WTC11 (cell line): ENCODE results near the gene DIP2A. TPM values are rescaled to one million over a fixed set of nuclear protein-coding genes. Genes with fewer than 3 reads are reported as not detected.
A peak's percentile ranks its signal among the peaks of the same experiment; 100 is the strongest.

Experiments used
- ATAC-seq: fragments of 200-7000 bp; cut with Tn5 transposase; 2 replicates; pipeline ENCODE4 v1.10.0; 2021; ENCODE audit warnings: mild to moderate bottlenecking, moderate library complexity
- CTCF ChIA-PET: fragments of 300-600 bp; sonication (Branson Sonifier 250); formaldehyde crosslinking; loops from one replicate; lab custom pipeline; 2021; ENCODE audit warnings: antibody characterized with exemption; lab: Charles Lee
- POLR2A ChIA-PET: fragments of 350-600 bp; sonication (Branson Sonifier 250); formaldehyde crosslinking; loops from one replicate; lab custom pipeline; 2021; ENCODE audit warnings: antibody characterized with exemption; lab: Charles Lee
- DNase-seq: peaks from one replicate; pipeline ENCODE4 v3.0.0; 2021; ENCODE audit warnings: low spot score
- H3K27ac Mint-ChIP-seq: 2 replicates; pipeline ENCODE4 v1.8.0; 2021; ENCODE audit warnings: mixed read lengths
- H3K27me3 Mint-ChIP-seq: 2 replicates; pipeline ENCODE4 v1.8.0; 2021; ENCODE audit warnings: low read depth, mild to moderate bottlenecking, moderate library complexity, mixed read lengths
- H3K36me3 Mint-ChIP-seq: 2 replicates; pipeline ENCODE4 v1.8.0; 2021; ENCODE audit warnings: mixed read lengths
- H3K4me1 Mint-ChIP-seq: 2 replicates; pipeline ENCODE4 v1.8.0; 2022; ENCODE audit warnings: mixed read lengths
- H3K4me3 Mint-ChIP-seq: 2 replicates; pipeline ENCODE4 v1.8.0; 2021; ENCODE audit warnings: mild to moderate bottlenecking, moderate library complexity, mixed read lengths
- H3K9me3 Mint-ChIP-seq: 2 replicates; pipeline ENCODE4 v1.8.0; 2021; ENCODE audit warnings: mixed read lengths
- GRHL2 ChIP-seq: fragments of 250-450 bp; sonication (Bioruptor Pico); IDR thresholded peaks from 2 replicates; pipeline ENCODE4 v1.8.0; 2022; ENCODE audit warnings: mild to moderate bottlenecking, moderate library complexity; ENCODE audit not compliant: insufficient replicate concordance, severe bottlenecking
- MYBL2 ChIP-seq: sonication (generic); formaldehyde crosslinking; IDR thresholded peaks from 2 replicates; pipeline ENCODE4 v1.8.1; 2023; ENCODE audit warnings: mild to moderate bottlenecking, moderate library complexity, missing genetic modification reagents
- NFYB ChIP-seq: sonication (generic); formaldehyde crosslinking; conservative IDR thresholded peaks from 2 replicates; pipeline ENCODE4 v1.8.0; 2022; ENCODE audit warnings: low read depth, missing genetic modification reagents
- NR1H2 ChIP-seq: sonication (generic); formaldehyde crosslinking; IDR thresholded peaks from 2 replicates; pipeline ENCODE4 v1.9.0; 2021; ENCODE audit warnings: mild to moderate bottlenecking, moderate library complexity, missing genetic modification reagents
- TCF7 ChIP-seq: sonication (generic); formaldehyde crosslinking; IDR thresholded peaks from 2 replicates; pipeline ENCODE4 v1.8.0; 2022; ENCODE audit warnings: mild to moderate bottlenecking, low read depth, missing genetic modification reagents, moderate library complexity
- ZNF317 ChIP-seq: sonication (generic); formaldehyde crosslinking; IDR thresholded peaks from 2 replicates; pipeline ENCODE4 v1.8.1; 2023; ENCODE audit warnings: low read depth, mild to moderate bottlenecking, moderate library complexity, missing genetic modification reagents, borderline replicate concordance
- ZNF416 ChIP-seq: fragments of 250-450 bp; sonication (Bioruptor Pico); IDR thresholded peaks from 2 replicates; pipeline ENCODE4 v1.9.0; 2021; ENCODE audit warnings: mild to moderate bottlenecking, inconsistent platforms
- total RNA-seq: library from RNA; stranded (reverse); gene quantifications from 3 replicates; pipeline ENCODE4 v1.2.3, GENCODE V29; 2021
- TF ChIP-seq, protein P1 (sequence below): sonication (generic); formaldehyde crosslinking; IDR thresholded peaks from 2 replicates; pipeline ENCODE4 v1.8.0; 2023; ENCODE audit warnings: missing genetic modification reagents
- TF ChIP-seq, protein P2 (sequence below): sonication (generic); formaldehyde crosslinking; IDR thresholded peaks from 2 replicates; pipeline ENCODE4 v1.8.1; 2023; ENCODE audit warnings: mild to moderate bottlenecking, missing genetic modification reagents, moderate library complexity
- TF ChIP-seq, protein P3 (sequence below): fragments of 200-600 bp; IDR thresholded peaks from 2 replicates; pipeline ENCODE4 v1.8.0; 2022; ENCODE audit warnings: antibody characterized with exemption
- TF ChIP-seq, protein P4 (sequence below): fragments of 250-450 bp; sonication (Bioruptor Pico); IDR thresholded peaks from 2 replicates; pipeline ENCODE4 v1.9.0; 2021; ENCODE audit warnings: mild to moderate bottlenecking
- TF ChIP-seq, protein P5 (sequence below): sonication (generic); formaldehyde crosslinking; IDR thresholded peaks from 2 replicates; pipeline ENCODE4 v1.8.1; 2023; ENCODE audit warnings: mild to moderate bottlenecking, missing genetic modification reagents
- TF ChIP-seq, protein P6 (sequence below): fragments of 250-450 bp; sonication (Bioruptor Pico); IDR thresholded peaks from 2 replicates; pipeline ENCODE4 v2.1.2; 2022; ENCODE audit warnings: mild to moderate bottlenecking, moderate library complexity

The DIP2A gene
- total RNA-seq, 1 experiment from 2014 or later = 39.4 TPM

DNA sequence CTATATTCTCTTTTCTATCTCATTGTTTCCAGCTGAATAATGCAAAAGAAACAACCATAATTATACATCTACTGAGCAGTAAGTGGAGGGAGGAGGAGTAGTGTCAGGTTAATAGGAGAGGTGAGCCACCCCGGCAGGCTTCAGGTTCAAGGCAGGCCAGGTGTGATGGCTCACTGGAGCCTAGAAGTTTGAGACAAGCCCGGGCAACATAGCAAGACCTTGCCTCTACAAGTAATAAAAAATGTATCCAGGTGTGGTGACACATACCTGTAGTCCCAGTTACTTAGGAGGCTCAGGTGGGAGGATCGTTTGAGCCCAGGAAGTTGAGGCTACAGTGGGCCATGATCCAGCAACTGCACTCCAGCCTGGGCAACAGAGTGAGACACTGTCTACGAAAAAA is 1.9 kb upstream of the DIP2A start (continued):
- TF ChIP-seq, protein P1, sequence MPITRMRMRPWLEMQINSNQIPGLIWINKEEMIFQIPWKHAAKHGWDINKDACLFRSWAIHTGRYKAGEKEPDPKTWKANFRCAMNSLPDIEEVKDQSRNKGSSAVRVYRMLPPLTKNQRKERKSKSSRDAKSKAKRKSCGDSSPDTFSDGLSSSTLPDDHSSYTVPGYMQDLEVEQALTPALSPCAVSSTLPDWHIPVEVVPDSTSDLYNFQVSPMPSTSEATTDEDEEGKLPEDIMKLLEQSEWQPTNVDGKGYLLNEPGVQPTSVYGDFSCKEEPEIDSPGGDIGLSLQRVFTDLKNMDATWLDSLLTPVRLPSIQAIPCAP = no peak
- TF ChIP-seq GRHL2 (CRISPR knock-in tag) (no peak), MYBL2 (CRISPR knock-in tag) (no peak), NR1H2 (no peak)
- TF ChIP-seq, protein P2, sequence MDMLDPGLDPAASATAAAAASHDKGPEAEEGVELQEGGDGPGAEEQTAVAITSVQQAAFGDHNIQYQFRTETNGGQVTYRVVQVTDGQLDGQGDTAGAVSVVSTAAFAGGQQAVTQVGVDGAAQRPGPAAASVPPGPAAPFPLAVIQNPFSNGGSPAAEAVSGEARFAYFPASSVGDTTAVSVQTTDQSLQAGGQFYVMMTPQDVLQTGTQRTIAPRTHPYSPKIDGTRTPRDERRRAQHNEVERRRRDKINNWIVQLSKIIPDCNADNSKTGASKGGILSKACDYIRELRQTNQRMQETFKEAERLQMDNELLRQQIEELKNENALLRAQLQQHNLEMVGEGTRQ = no peak
- TF ChIP-seq, protein P3, sequence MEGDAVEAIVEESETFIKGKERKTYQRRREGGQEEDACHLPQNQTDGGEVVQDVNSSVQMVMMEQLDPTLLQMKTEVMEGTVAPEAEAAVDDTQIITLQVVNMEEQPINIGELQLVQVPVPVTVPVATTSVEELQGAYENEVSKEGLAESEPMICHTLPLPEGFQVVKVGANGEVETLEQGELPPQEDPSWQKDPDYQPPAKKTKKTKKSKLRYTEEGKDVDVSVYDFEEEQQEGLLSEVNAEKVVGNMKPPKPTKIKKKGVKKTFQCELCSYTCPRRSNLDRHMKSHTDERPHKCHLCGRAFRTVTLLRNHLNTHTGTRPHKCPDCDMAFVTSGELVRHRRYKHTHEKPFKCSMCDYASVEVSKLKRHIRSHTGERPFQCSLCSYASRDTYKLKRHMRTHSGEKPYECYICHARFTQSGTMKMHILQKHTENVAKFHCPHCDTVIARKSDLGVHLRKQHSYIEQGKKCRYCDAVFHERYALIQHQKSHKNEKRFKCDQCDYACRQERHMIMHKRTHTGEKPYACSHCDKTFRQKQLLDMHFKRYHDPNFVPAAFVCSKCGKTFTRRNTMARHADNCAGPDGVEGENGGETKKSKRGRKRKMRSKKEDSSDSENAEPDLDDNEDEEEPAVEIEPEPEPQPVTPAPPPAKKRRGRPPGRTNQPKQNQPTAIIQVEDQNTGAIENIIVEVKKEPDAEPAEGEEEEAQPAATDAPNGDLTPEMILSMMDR = no peak
- TF ChIP-seq, protein P4, sequence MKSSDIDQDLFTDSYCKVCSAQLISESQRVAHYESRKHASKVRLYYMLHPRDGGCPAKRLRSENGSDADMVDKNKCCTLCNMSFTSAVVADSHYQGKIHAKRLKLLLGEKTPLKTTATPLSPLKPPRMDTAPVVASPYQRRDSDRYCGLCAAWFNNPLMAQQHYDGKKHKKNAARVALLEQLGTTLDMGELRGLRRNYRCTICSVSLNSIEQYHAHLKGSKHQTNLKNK (CRISPR knock-in tag) = no peak

DNA sequence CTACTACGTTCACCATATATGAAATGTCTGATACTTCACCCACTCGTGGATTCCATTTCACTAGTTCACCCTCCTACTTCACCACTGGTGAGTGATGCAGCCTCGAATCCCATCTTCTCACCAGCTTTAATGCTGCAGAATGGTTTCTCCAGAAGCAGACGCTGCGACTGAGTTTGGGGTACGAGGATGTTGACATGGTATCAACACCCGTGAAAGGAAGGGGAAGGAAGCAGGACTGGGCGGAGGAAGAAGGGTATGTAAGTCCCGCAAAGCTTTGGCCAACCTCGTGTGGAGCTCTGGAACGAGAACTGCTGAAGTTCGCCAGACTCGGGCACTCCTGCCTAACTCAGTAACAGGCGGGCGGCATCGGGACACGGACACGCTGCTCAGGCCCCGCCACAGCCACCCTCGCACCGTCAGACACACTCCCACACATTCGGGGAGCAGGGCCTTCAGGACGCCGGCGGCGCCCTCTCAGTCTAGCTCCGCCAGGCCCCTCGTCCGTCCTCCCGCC is 833 bp upstream of the DIP2A start:
- Mint-ChIP-seq H3K9me3 (no peaks in the 10 kb centered on the region), H3K27ac (peak overlapping the region; percentile 94), H3K4me3 (peak overlapping the region; percentile 93), H3K27me3 (no peaks in the 10 kb centered on the region), H3K4me1 (peaks cover 18% of the 10 kb centered on the region), H3K36me3 (peaks cover 19% of the 10 kb centered on the region)
- no peak for DNase-seq
- TF ChIP-seq, protein P5, sequence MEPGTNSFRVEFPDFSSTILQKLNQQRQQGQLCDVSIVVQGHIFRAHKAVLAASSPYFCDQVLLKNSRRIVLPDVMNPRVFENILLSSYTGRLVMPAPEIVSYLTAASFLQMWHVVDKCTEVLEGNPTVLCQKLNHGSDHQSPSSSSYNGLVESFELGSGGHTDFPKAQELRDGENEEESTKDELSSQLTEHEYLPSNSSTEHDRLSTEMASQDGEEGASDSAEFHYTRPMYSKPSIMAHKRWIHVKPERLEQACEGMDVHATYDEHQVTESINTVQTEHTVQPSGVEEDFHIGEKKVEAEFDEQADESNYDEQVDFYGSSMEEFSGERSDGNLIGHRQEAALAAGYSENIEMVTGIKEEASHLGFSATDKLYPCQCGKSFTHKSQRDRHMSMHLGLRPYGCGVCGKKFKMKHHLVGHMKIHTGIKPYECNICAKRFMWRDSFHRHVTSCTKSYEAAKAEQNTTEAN (CRISPR knock-in tag) = 0 out of 2 replicates have a peak, but pooled peaks have one; percentile 14
- TF ChIP-seq TCF7 (CRISPR knock-in tag) = no peak
- ChIA-PET POLR2A (interaction anchor here (1.6 kb wide), 1 partner anchor 10 kb away, joined by 4 read pairs; no protein-coding TSS in a partner anchor), CTCF (interaction anchor here (0.5 to 1.1 kb wide), 3 partner anchors 183 to 361 kb away, joined by 3 to 5 read pairs (median 4); no protein-coding TSS in a partner anchor)
- peak; percentile 3; the same call in 1 of the 2 replicates for ATAC-seq

DNA sequence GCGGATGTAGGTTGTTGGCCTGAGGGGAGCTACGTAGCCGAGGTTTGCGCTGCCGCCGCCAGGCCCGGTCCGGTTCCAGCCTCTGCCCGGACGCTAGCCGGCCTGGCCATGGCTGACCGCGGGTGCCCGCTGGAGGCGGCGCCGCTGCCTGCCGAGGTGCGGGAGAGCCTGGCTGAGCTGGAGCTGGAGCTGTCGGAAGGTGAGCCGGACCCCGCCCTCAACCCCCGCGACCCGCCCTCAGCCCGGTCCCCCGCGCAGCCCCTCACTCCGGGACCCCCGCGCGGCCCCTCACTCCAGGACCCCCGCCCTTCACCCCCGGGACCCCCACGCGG is 299 bp downstream of the DIP2A start:
- DNase-seq (no peak), ATAC-seq (no peak)
- Mint-ChIP-seq H3K4me1 (peaks cover 18% of the 10 kb centered on the region), H3K27me3 (no peaks in the 10 kb centered on the region), H3K36me3 (peaks cover 19% of the 10 kb centered on the region), H3K4me3 (peak overlapping the region; percentile 67), H3K9me3 (no peaks in the 10 kb centered on the region), H3K27ac (no peak overlapping the region)
- POLR2A ChIA-PET = interaction anchor here (0.5 to 1.6 kb wide), 3 partner anchors 9 to 176 kb away, joined by 3 to 5 read pairs (median 4); partner anchors contain the start of gene PRMT2
- CTCF ChIA-PET = interaction anchor here (1.1 to 1.3 kb wide), 2 partner anchors 36 to 208 kb away, joined by 3 to 4 read pairs; no protein-coding TSS in a partner anchor
- TF ChIP-seq ZNF317 (CRISPR knock-in tag) (no peak), ZNF416 (CRISPR knock-in tag) (0 out of 2 replicates have a peak, but pooled peaks have one; percentile 59), NFYB (CRISPR knock-in tag) (no peak)
- TF ChIP-seq, protein P6, sequence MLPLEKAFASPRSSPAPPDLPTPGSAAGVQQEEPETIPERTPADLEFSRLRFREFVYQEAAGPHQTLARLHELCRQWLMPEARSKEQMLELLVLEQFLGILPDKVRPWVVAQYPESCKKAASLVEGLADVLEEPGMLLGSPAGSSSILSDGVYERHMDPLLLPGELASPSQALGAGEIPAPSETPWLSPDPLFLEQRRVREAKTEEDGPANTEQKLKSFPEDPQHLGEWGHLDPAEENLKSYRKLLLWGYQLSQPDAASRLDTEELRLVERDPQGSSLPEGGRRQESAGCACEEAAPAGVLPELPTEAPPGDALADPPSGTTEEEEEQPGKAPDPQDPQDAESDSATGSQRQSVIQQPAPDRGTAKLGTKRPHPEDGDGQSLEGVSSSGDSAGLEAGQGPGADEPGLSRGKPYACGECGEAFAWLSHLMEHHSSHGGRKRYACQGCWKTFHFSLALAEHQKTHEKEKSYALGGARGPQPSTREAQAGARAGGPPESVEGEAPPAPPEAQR (CRISPR knock-in tag) = 0 out of 2 replicates have a peak, but pooled peaks have one; percentile 22
